Astrocyte (in vitro differentiated cells and primary cell): ENCODE data around the gene EGFL7. TPM values are rescaled to one million over a fixed set of nuclear protein-coding genes. Genes with fewer than 3 reads are reported as not detected.

ENCODE experiments used
- DNase-seq: peaks from one replicate; pipeline ENCODE4 v3.0.0-alpha.2; 2010; ENCODE audit warnings: low read depth
- FAIRE-seq: peaks from 2 replicates; lab custom pipeline; 2011; peaks lifted over from hg19 to GRCh38; lab: Jason Lieb, UNC
- H2AFZ ChIP-seq: 2 replicates; pipeline ENCODE4 v1.6.0; 2012; ENCODE audit warnings: low read depth, low read length, inconsistent platforms
- H3K27ac ChIP-seq: 2 replicates; pipeline ENCODE4 v1.5.1; 2011; ENCODE audit warnings: low read depth, low read length, inconsistent platforms
- H3K27me3 ChIP-seq: 2 replicates; pipeline ENCODE4 v1.6.0; 2011; ENCODE audit warnings: low read length, inconsistent platforms; ENCODE audit not compliant: insufficient read depth
- H3K36me3 ChIP-seq: 2 replicates; pipeline ENCODE4 v1.5.1; 2011; ENCODE audit warnings: low read length, inconsistent platforms; ENCODE audit not compliant: insufficient read depth
- H3K4me1 ChIP-seq: 2 replicates; pipeline ENCODE4 v1.5.1; 2011; ENCODE audit warnings: low read length, inconsistent platforms; ENCODE audit not compliant: insufficient read depth
- H3K4me2 ChIP-seq: 2 replicates; pipeline ENCODE4 v1.6.0; 2012; ENCODE audit warnings: low read length, inconsistent platforms
- H3K4me3 ChIP-seq: 2 replicates; pipeline ENCODE4 v1.5.1; 2011; ENCODE audit warnings: low read depth, mild to moderate bottlenecking, low read length, inconsistent platforms; ENCODE audit not compliant: insufficient read depth
- H3K79me2 ChIP-seq: 2 replicates; pipeline ENCODE4 v1.6.0; 2012; ENCODE audit warnings: mild to moderate bottlenecking, low read length, inconsistent platforms; ENCODE audit not compliant: insufficient read depth
- H3K9ac ChIP-seq: 2 replicates; pipeline ENCODE4 v1.6.0; 2012; ENCODE audit warnings: mild to moderate bottlenecking, low read length, inconsistent platforms
- H3K9me3 ChIP-seq: 2 replicates; pipeline ENCODE4 v1.5.1; 2012; ENCODE audit warnings: low read depth, mild to moderate bottlenecking, low read length, inconsistent platforms; ENCODE audit not compliant: insufficient read depth
- H4K20me1 ChIP-seq: 2 replicates; pipeline ENCODE4 v1.6.0; 2012; ENCODE audit warnings: low read length, inconsistent platforms; ENCODE audit not compliant: insufficient read depth
- H3K27ac Mint-ChIP-seq: one replicate; pipeline ENCODE4 v1.8.0; 2021; ENCODE audit warnings: mild to moderate bottlenecking, mixed read lengths; ENCODE audit not compliant: unreplicated experiment
- H3K27me3 Mint-ChIP-seq: one replicate; pipeline ENCODE4 v1.8.0; 2021; ENCODE audit warnings: low read depth, mixed read lengths; ENCODE audit not compliant: unreplicated experiment
- H3K36me3 Mint-ChIP-seq: one replicate; pipeline ENCODE4 v1.8.0; 2021; ENCODE audit warnings: low read depth, mixed read lengths; ENCODE audit not compliant: unreplicated experiment
- H3K4me1 Mint-ChIP-seq: one replicate; pipeline ENCODE4 v1.8.0; 2021; ENCODE audit warnings: low read depth, mixed read lengths; ENCODE audit not compliant: unreplicated experiment
- H3K4me3 Mint-ChIP-seq: one replicate; pipeline ENCODE4 v1.8.0; 2021; ENCODE audit warnings: mild to moderate bottlenecking, moderate library complexity, mixed read lengths; ENCODE audit not compliant: unreplicated experiment
- H3K9me3 Mint-ChIP-seq: one replicate; pipeline ENCODE4 v1.8.0; 2021; ENCODE audit warnings: mild to moderate bottlenecking, mixed read lengths; ENCODE audit not compliant: unreplicated experiment
- CTCF ChIP-seq: IDR thresholded peaks from 2 replicates; pipeline ENCODE4 v1.5.1; 2011; ENCODE audit warnings: low read depth, mild to moderate bottlenecking, inconsistent platforms, low read length, moderate library complexity; ENCODE audit not compliant: insufficient read depth
- EZH2 ChIP-seq: IDR thresholded peaks from 2 replicates; pipeline ENCODE4 v1.6.1; 2012; ENCODE audit warnings: mild to moderate bottlenecking, low read length, inconsistent platforms; ENCODE audit not compliant: insufficient read depth
- total RNA-seq: library from RNA; stranded (reverse); gene quantifications from 2 replicates; pipeline ENCODE4 v1.2.1, GENCODE V29; 2021

EGFL7 gene
- total RNA-seq, 1 donor from 2014 or later: 12.3 TPM

- no peaks in the 10 kb centered on the region for H3K36me3 ChIP-seq
- H2AFZ ChIP-seq: no peak overlapping the region
- peaks cover 5% of the 10 kb centered on the region for H3K27me3 ChIP-seq
- Mint-ChIP-seq H3K9me3 (peaks cover 6% of the 10 kb centered on the region), H3K27ac (peak overlapping the region; percentile 47), H3K4me3 (no peak overlapping the region), H3K4me1 (no peaks in the 10 kb centered on the region), H3K27me3 (peaks cover 11% of the 10 kb centered on the region), H3K36me3 (no peaks in the 10 kb centered on the region)
- no peaks in the 10 kb centered on the region for H4K20me1 ChIP-seq
- H3K9ac ChIP-seq: no peak overlapping the region
- no peak overlapping the region for H3K4me3 ChIP-seq
- H3K9me3 ChIP-seq: no peaks in the 10 kb centered on the region
- H3K27ac ChIP-seq: no peak overlapping the region
- H3K4me1 ChIP-seq: no peaks in the 10 kb centered on the region
- TF ChIP-seq CTCF (no peak), EZH2 (no peak)
- FAIRE-seq (no peak), DNase-seq (no peak)
- H3K4me2 ChIP-seq: no peak overlapping the region
- no peaks in the 10 kb centered on the region for H3K79me2 ChIP-seq
Measured at GRCh38 chr9:136705564-136705963, 42.8 kb downstream of the EGFL7 start.

- no peak overlapping the region for H3K4me3 Mint-ChIP-seq
- no peaks in the 10 kb centered on the region for H3K36me3 Mint-ChIP-seq
- no peaks in the 10 kb centered on the region for H3K4me1 Mint-ChIP-seq
- H3K27ac Mint-ChIP-seq: no peak overlapping the region
- H3K79me2 ChIP-seq: no peaks in the 10 kb centered on the region
- FAIRE-seq (no peak), DNase-seq (no peak)
- no peaks in the 10 kb centered on the region for H3K36me3 ChIP-seq
- H3K4me3 ChIP-seq: no peak overlapping the region
- H3K27ac ChIP-seq: no peak overlapping the region
- peaks cover 10% of the 10 kb centered on the region for H3K27me3 Mint-ChIP-seq
- TF ChIP-seq CTCF (no peak), EZH2 (no peak)
- peaks cover 6% of the 10 kb centered on the region for H3K9me3 Mint-ChIP-seq
- H3K27me3 ChIP-seq: no peaks in the 10 kb centered on the region
- H4K20me1 ChIP-seq: no peaks in the 10 kb centered on the region
- H3K4me1 ChIP-seq: peaks cover 2% of the 10 kb centered on the region
- no peak overlapping the region for H3K4me2 ChIP-seq
- no peak overlapping the region for H2AFZ ChIP-seq
- no peaks in the 10 kb centered on the region for H3K9me3 ChIP-seq
- no peak overlapping the region for H3K9ac ChIP-seq
Measured at GRCh38 chr9:136707011-136707410, 44.3 kb downstream of the EGFL7 start.

- no peak overlapping the region for H3K27ac Mint-ChIP-seq
- Histone ChIP-seq H2AFZ (no peak overlapping the region), H3K36me3 (no peaks in the 10 kb centered on the region), H3K79me2 (no peaks in the 10 kb centered on the region), H3K9ac (no peak overlapping the region), H3K27me3 (no peaks in the 10 kb centered on the region), H4K20me1 (no peaks in the 10 kb centered on the region), H3K4me3 (no peak overlapping the region), H3K27ac (no peak overlapping the region), H3K4me1 (peaks cover 3% of the 10 kb centered on the region), H3K4me2 (no peak overlapping the region), H3K9me3 (no peaks in the 10 kb centered on the region)
- TF ChIP-seq EZH2: no peak
- no peak for TF ChIP-seq CTCF
- no peak overlapping the region for H3K4me3 Mint-ChIP-seq
- DNase-seq (no peak), FAIRE-seq (no peak)
- peaks cover 10% of the 10 kb centered on the region for H3K27me3 Mint-ChIP-seq
- no peaks in the 10 kb centered on the region for H3K36me3 Mint-ChIP-seq
- H3K4me1 Mint-ChIP-seq: no peaks in the 10 kb centered on the region
- peaks cover 6% of the 10 kb centered on the region for H3K9me3 Mint-ChIP-seq
Measured at GRCh38 chr9:136707849-136708517, 45.3 kb downstream of the EGFL7 start.
